ENCODE results near the gene ST6GAL1. TPM values are rescaled to one million over a fixed set of nuclear protein-coding genes. Genes with fewer than 3 reads are reported as not detected.

Gene ST6GAL1
- total RNA-seq, 4 donors from 2014 or later, result 11.1 to 29.8 (median 18.6) TPM

DNA sequence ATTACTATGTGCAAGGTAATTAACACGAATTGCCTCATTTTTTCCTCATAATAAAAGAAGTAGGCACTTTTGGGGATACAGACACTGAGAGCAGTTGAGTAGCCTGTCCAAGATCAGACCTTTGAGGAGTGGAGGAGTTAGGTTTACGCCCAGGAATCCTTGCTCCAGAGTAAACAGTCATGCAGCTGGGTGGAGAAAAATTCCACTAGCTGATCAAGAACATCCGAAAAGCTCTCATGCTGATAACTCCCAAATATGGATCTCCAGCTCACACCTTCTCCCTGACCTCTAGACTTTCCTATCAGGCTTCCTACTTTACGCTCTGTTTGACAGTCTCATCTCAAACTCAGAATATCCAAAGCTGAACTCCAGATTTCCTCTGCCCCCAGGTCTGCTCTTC lies 53.3 kb downstream of the ST6GAL1 start:
- Histone ChIP-seq H3K27ac (no peak overlapping the region), H3K27me3 (no peaks in the 10 kb centered on the region), H3K4me1 (peaks cover 16 to 28% of the 10 kb centered on the region in 2 donors), H3K9me3 (no peaks in the 10 kb centered on the region), H3K36me3 (no peaks in the 10 kb centered on the region), H3K4me3 (no peak overlapping the region)
- TF ChIP-seq POLR2A (IDR thresholded peaks at IDR 0.05), result no peak
- TF ChIP-seq CTCF (IDR thresholded peaks at IDR 0.05 in 4 of 5, conservative IDR thresholded peaks at IDR 0.05 in 1 of 5), result no peak
- in situ Hi-C loops (cut with MboI; ENCODE audit: low sequenced_read_pairs in 4 of 4), result no loop called here
- ATAC-seq (no peak), DNase-seq (no peak)
- intact Hi-C loops (cut with DNase I; ENCODE audit: low total_unique reads), result no loop called here

- H3K4me1 ChIP-seq, result peaks cover 16 to 28% of the 10 kb centered on the region in 2 donors
Measured at GRCh38 chr3:186984064-186984463, 53.7 kb downstream of the ST6GAL1 start.

GRCh38 chr3:186985661-186986364 lies 55.5 kb downstream of the ST6GAL1 start:
- H3K27ac ChIP-seq, result peak overlapping the region; percentile 27 to 67 (median 48)
- ATAC-seq (peak; percentile 89 to 92), DNase-seq (no peak)
- H3K4me1 ChIP-seq, result peaks cover 16 to 39% of the 10 kb centered on the region in 2 donors
- intact Hi-C loops (cut with DNase I; ENCODE audit: low total_unique reads) (no loop called here), in situ Hi-C loops (cut with MboI; ENCODE audit: low sequenced_read_pairs in 4 of 4) (no loop called here)
- no peaks in the 10 kb centered on the region for H3K9me3 ChIP-seq
- no peak overlapping the region for H3K4me3 ChIP-seq
- H3K27me3 ChIP-seq, result no peaks in the 10 kb centered on the region
- no peak for TF ChIP-seq CTCF (IDR thresholded peaks at IDR 0.05 in 4 of 5, conservative IDR thresholded peaks at IDR 0.05 in 1 of 5)
- no peak for TF ChIP-seq POLR2A (IDR thresholded peaks at IDR 0.05)
- no peaks in the 10 kb centered on the region for H3K36me3 ChIP-seq

More at GRCh38 chr3:186984064-186984463, 53.7 kb downstream of the ST6GAL1 start:
- TF ChIP-seq POLR2A (IDR thresholded peaks at IDR 0.05), result no peak
- no peak for TF ChIP-seq CTCF (IDR thresholded peaks at IDR 0.05 in 4 of 5, conservative IDR thresholded peaks at IDR 0.05 in 1 of 5)
- Histone ChIP-seq H3K27ac (peak overlapping the region in 1 of 4 donors; percentile 20), H3K9me3 (no peaks in the 10 kb centered on the region), H3K4me3 (no peak overlapping the region), H3K27me3 (no peaks in the 10 kb centered on the region), H3K36me3 (no peaks in the 10 kb centered on the region)
- intact Hi-C loops (cut with DNase I; ENCODE audit: low total_unique reads) (no loop called here), in situ Hi-C loops (cut with MboI; ENCODE audit: low sequenced_read_pairs in 4 of 4) (no loop called here)
- DNase-seq, result no peak
- no peak for ATAC-seq

GRCh38 chr3:186986406-186986805 lies 56.1 kb downstream of the ST6GAL1 start:
- Histone ChIP-seq H3K27ac (peak overlapping the region; percentile 27 to 67 (median 48)), H3K36me3 (no peaks in the 10 kb centered on the region), H3K27me3 (no peaks in the 10 kb centered on the region), H3K4me3 (no peak overlapping the region), H3K9me3 (no peaks in the 10 kb centered on the region), H3K4me1 (peaks cover 16 to 39% of the 10 kb centered on the region in 2 donors)
- no peak for DNase-seq
- intact Hi-C loops (cut with DNase I; ENCODE audit: low total_unique reads), result no loop called here
- peak in 1 of 2 donors; percentile 28 for ATAC-seq
- TF ChIP-seq POLR2A (IDR thresholded peaks at IDR 0.05), result no peak
- in situ Hi-C loops (cut with MboI; ENCODE audit: low sequenced_read_pairs in 4 of 4), result no loop called here

GRCh38 chr3:186986816-186987215 lies 56.5 kb downstream of the ST6GAL1 start:
- no peaks in the 10 kb centered on the region for H3K36me3 ChIP-seq
- intact Hi-C loops (cut with DNase I; ENCODE audit: low total_unique reads) (no loop called here), in situ Hi-C loops (cut with MboI; ENCODE audit: low sequenced_read_pairs in 4 of 4) (no loop called here)
- no peak overlapping the region for H3K4me3 ChIP-seq
- H3K9me3 ChIP-seq, result no peaks in the 10 kb centered on the region
- no peaks in the 10 kb centered on the region for H3K27me3 ChIP-seq
- H3K4me1 ChIP-seq, result peaks cover 16 to 39% of the 10 kb centered on the region in 2 donors
- H3K27ac ChIP-seq, result peak overlapping the region in 3 of 4 donors; percentile 31 to 67 (median 65)
- no peak for TF ChIP-seq POLR2A (IDR thresholded peaks at IDR 0.05)
- TF ChIP-seq CTCF (IDR thresholded peaks at IDR 0.05 in 4 of 5, conservative IDR thresholded peaks at IDR 0.05 in 1 of 5), result no peak
- no peak for DNase-seq
- ATAC-seq, result no peak

All from gastrocnemius medialis (tissue), 4 donors.